ENCODE data around the gene TMEM109.
"Not testable (repeated sequence)": the region's sequence is repeated elsewhere in the genome, so short reads cannot be mapped to it uniquely, and the experiment has no call there.

TMEM109 gene

DNA sequence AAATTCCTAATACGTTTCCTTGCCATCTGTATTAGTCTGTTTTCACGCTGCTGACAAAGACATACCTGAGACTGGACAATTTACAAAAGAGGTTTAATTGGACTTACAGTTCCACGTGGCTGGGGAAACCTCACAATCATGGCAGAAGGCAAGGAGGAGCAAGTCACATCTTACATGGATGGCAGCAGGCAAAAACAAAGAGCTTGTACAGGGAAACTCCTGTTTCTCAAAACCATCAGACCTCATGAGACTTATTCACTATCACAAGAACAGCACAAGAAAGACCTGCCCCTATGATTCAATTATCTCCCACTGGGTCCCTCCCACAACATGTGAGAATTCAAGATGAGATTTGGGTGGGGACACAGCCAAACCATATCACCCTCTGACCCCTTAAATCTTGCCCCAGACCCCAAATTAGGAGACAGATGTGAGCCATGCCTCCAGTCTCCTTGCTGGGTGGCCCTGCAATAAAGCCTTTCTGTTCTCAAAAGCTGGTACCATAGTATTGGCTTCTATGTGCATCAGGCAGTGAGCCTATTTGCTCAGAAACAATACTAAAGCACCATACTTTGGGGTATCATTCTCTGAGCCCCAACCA lies 4.2 kb upstream of the TMEM109 start:
- not testable (repeated sequence) for DNase-seq (ENCODE audit: low spot score); FAIRE-seq

GRCh38 chr11:60910281-60910687 lies 3.7 kb upstream of the TMEM109 start:
- DNase-seq (ENCODE audit: low spot score) (no peak), FAIRE-seq (no peak)

DNA sequence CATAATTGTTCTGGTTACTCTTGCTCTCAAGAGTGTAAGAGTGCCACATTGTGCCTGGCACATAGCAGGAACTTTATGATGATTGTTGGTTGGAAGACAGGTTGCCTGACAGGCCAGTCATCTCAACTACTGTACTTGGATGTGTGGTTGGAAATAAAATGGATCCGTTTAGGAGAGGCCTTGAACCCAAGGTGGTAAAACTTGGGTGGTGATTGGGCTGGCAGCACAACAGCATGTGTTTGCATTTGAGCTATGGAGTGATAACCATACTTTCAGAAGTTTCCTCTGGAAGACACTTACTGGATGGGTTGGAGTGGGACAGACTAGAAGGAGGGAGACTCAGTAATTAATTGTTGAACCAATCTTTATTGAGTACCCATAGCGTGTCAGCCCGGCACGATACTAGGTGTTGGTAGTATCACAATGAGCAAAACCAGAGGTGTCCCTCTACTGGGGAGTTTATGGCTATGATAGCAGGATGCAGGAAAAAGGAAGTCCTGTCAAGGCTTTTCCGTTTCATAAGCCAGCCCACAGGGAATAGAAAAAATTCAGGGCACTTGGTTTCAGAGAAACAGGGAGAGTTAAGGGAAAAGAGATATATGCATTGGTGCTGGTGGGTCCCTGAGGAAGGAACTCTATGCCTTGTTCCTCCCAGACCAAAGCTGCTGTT lies 3.1 kb upstream of the TMEM109 start:
- DNase-seq (ENCODE audit: low spot score): no peak
- no peak for FAIRE-seq

- no peak for FAIRE-seq
Observed at GRCh38 chr11:60912223-60912850, 1.6 kb upstream of the TMEM109 start.

DNA sequence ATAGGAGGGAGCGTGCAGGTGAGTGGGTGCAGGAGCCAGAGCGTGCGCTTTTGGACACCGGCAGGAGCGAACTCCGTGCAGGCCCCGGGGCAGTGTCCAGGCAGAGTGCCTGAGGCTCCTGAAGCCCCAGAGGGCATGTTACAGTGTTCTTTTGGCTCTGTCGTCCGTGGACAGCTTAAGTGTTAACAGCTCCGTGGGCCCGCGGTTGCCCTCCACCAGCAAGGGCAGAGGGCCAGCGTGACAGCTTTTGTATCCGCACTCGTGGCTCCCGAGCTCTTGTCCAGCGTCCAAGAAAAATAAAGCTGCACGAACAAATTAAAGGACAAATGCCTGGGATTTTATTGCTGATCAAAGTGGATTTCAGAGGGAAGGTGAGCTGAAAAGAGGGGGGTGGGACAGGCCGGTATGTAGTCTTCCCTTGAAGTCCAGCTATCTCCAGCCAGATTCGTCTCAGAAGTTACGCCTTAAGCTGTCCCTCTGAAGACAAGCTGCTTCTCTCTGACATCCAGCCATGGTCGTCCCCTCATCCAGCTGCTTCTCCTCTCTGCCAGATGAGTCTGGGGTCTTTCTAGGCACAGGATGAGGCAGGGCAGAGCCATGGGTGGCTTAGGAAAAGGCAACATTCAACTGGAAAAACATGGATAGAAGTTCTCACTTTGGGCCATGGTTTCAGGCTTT lies 968 bp upstream of the TMEM109 start:
- DNase-seq (ENCODE audit: low spot score) (no peak), FAIRE-seq (no peak)

More at GRCh38 chr11:60912223-60912850, 1.6 kb upstream of the TMEM109 start:
- DNase-seq (ENCODE audit: low spot score): no peak

- FAIRE-seq (no peak), DNase-seq (ENCODE audit: low spot score) (peak; percentile 5)
Observed at GRCh38 chr11:60914633-60915247, 782 bp downstream of the TMEM109 start.

DNA sequence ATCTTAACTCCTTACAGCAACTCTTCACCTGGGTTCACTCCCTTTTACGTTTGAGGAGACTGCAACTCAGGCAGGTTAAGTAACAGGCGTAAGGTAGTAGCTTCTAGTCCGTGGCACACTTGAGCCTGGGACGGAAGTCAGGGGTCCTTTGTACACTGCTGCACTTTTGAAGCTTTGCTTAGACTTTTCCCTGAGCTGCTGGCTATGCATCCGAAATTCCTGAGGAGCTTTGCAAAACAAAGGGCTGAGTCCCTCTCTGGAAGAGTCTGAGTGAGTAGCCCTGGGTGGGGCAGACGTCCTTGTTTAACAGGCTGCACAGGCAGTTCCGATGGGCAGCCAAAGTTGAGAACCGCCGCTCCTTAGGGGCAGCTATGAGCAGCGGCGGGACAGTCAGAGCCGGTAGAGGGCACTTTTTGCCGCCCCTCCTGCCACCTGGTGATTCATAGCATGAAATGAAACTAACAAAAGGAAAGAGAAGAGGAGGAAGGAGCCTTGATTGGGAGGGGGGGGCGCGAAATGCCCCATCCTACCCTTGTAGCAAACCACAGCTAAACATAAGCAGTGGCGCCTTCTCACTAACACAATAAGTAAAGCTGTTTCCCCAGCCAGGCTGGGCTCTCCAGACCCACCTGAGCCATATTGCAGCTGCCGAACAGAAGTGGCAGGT lies 1.4 kb downstream of the TMEM109 start:
- DNase-seq (ENCODE audit: low spot score): peak; percentile 69
- FAIRE-seq: peak; percentile 44

DNA sequence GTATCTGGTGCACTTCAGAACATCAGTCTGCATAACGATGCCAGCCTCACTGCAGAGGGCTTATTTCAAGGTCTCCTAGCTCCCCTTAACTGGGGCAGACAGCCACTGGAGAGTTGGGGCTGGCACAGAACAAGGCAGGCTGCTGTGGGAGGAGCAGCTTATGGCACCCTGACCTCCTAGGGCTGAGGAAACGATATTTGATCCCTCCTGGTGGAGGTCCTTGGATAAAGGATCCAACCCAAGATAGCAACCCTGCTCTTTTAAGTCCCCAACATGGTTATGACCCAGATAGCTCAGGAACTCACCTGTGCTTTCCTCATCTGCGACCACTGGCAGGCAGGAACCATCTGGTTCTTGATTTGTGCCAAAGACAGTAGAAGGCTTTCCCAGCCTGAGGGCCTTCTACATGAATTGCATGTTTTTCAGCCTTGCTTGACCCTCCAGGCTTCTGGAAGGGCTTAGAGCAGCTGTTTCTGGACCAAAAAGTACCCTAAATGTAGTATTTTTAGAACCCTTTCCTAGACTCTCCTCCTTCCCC lies 2.8 kb downstream of the TMEM109 start:
- no peak for FAIRE-seq
- DNase-seq (ENCODE audit: low spot score): no peak

DNA sequence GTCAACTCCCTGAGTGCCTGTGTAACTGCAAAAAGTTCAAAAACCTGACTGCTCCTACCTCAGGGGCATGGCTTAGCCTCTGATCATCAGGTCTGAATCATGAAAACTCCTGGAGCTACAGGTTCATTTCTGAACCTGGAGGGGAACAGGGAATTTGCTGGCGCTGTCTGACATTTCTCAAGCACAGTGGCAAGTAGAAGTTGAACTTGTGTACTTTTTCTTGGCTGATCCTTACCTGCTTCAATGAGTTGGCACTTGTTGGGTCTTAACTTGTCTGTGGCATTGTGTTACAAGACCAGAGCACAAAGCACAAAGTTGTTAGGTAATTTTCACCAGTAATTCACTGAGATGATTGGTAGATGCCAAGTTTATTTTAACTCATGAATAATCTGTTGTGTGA lies 3.3 kb downstream of the TMEM109 start:
- FAIRE-seq (no peak), DNase-seq (ENCODE audit: low spot score) (no peak)

- FAIRE-seq (no peak), DNase-seq (ENCODE audit: low spot score) (no peak)
Observed at GRCh38 chr11:60918251-60918938, 4.4 kb downstream of the TMEM109 start.

GRCh38 chr11:60918939-60919265 lies 4.9 kb downstream of the TMEM109 start:
- DNase-seq (ENCODE audit: low spot score) (peak; percentile 79), FAIRE-seq (peak; percentile 47)

DNA sequence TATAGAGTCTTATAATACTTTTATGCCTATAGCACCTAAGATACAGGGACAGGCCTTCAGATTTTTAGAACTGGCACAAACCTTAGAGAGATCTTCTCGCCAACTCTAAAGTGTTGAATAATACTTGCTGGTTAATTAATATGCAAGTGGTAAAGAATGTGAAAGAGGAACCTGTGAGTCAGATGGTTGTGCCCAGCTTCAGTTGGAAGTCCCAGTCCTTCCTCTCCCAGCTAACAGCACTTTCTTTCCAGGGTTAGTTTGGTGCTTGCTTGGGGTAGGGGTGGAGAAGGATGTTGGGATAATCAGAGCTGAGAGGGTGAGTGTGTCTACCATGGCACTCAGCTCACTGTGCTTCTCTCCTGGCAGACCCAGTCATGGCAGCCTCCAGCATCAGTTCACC lies 5.4 kb downstream of the TMEM109 start:
- DNase-seq (ENCODE audit: low spot score): no peak
- no peak for FAIRE-seq

DNA sequence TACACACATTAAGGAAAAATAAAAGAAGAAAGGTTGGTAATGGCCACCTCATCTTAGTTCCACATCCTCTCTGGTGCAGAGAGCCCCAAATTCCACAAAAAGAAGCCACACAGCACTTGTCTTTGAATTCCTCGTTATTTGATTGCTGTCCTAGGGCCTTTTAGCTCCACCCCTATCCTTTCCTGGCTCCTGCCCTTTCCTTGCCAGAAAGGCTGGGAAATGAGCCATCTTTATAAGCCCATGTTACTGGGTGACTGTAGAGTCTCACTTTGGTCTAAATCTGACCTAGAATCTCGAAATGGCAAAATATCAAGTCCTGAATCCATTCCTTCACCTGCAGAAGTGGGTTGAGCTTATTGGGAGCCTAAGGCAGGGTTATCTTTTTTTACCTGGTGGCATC lies 6.0 kb downstream of the TMEM109 start:
- DNase-seq (ENCODE audit: low spot score) (no peak), FAIRE-seq (no peak)

DNA sequence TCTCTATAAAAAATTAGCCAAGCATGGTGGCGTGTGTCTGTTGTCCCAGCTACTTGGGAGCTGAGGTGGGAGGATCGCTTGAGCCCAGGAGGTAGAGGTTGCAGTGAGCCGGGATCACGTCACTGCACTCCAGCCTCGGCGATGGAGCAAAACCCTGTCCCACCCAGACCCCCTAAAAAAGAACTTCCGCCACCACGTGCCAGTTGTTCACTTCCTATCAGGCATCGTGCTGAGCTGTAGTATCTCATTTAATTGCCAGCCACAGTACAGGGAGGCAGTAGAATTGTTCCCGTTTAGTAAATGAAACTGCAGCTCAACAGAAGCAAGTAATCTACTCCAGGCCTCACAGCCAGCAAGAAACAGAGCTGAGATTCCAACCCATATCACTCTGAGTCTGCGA lies 7.3 kb downstream of the TMEM109 start:
- no peak for FAIRE-seq
- DNase-seq (ENCODE audit: low spot score): no peak

GRCh38 chr11:60921777-60922335 lies 7.9 kb downstream of the TMEM109 start:
- no peak for FAIRE-seq
- no peak for DNase-seq (ENCODE audit: low spot score)

GRCh38 chr11:60922906-60923305 lies 8.9 kb downstream of the TMEM109 start:
- DNase-seq (ENCODE audit: low spot score) (no peak), FAIRE-seq (no peak)

DNA sequence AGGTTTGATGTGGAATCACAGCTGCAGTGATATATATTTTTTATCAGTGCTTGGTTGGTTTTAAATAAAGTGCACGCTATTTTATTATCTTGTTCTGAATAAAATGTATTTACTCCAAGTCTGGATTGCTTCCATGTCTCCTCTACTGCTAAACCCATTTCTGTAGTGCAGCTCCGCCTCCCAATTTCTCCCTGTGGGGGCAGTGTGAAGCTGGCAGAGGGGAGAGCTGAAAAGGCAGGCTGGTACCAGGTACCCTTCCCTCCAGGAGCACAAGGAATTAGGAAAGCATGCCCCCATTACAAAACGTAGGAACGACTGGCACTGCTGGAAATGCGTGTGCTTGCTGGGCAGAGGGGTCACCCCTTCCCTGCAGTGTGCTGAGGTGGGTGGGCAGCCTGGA lies 9.4 kb downstream of the TMEM109 start:
- DNase-seq (ENCODE audit: low spot score) (no peak), FAIRE-seq (no peak)

- DNase-seq (ENCODE audit: low spot score) (no peak), FAIRE-seq (no peak)
Observed at GRCh38 chr11:60923800-60924109, 9.8 kb downstream of the TMEM109 start.

DNA sequence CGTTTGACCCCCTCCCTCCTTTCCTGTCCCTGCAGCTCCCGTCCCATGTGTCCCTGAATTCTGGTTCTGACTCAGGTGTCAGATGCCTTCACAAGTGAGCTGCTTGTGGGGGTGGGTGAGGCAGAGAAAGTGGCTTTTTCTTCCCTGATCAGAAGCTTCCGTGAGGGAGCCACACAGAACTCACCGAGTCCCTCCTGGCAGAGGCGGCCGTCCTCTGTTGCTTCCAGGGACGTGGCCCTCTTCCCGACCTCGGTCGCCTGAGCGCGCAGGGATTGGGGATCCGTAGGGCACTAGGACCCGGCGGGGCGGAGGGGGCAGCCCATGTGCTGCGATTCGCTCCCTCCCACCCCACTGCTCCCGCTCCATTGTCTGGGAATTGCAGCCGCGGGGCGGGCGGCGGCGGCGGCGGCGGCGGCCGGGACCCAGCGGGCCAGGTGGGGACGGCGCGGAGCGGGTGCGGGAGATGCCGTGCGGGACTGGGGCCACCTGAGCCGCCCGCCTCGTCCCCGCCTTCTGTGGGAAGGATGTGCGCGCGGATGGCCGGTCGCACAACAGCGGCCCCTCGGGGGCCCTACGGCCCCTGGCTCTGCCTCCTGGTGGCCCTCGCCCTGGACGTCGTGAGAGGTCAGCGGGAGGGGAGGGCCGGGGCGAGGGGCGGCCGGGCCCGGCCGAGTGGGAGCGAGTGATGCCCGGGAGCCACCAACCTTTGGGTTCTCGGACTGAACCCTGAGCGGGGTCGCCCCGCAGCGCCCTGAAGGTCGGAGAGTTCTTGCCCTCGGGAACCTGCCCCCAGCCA lies 10.3 kb downstream of the TMEM109 start, which contains the start of gene TMEM132A:
Gene TMEM132A, plus strand, starts transcription at position 351 of the 796 bp plus-strand sequence. Its CDS starts 174 bp downstream, at position 525.
- FAIRE-seq (no peak), DNase-seq (ENCODE audit: low spot score) (peak; percentile 51)

All from RCC 7860 (cell line).